Liver (tissue), 3 donors: Measurements from ENCODE around the gene TMEM135.

Experiments
- CTCF ChIP-seq: fragments of 150-350 bp; IDR thresholded peaks from 2 replicates; pipeline ENCODE4 v1.5.1; 2017; ENCODE audit warnings: improper control_type of control experiment, low read depth, low read length; ENCODE audit not compliant: missing input control
- EGR1 ChIP-seq, 2 donors: IDR thresholded peaks; 2 replicates each; pipeline ENCODE4 v1.6.1; 2016 to 2018; ENCODE audit warnings: antibody characterized with exemption in 2 of 2, low read depth in 2 of 2
- FOXA1 ChIP-seq: IDR thresholded peaks from 2 replicates; pipeline ENCODE4 v1.6.1; 2016; ENCODE audit warnings: antibody characterized with exemption
- GABPA ChIP-seq, 2 donors: IDR thresholded peaks in 1 of 2; conservative IDR thresholded peaks in 1 of 2; 2 replicates each; pipeline ENCODE4 v1.6.1; 2016; ENCODE audit warnings: antibody characterized with exemption in 2 of 2, mild to moderate bottlenecking in 1 of 2, moderate library complexity in 1 of 2
- HNF4G ChIP-seq: IDR thresholded peaks from 2 replicates; pipeline ENCODE4 v1.6.1; 2016; ENCODE audit warnings: antibody characterized with exemption
- JUND ChIP-seq, 2 donors: IDR thresholded peaks; 2 replicates each; pipeline ENCODE4 v1.6.1; 2016; ENCODE audit warnings: antibody characterized with exemption in 2 of 2
- MAX ChIP-seq: IDR thresholded peaks from 2 replicates; pipeline ENCODE4 v1.6.1; 2016; ENCODE audit warnings: antibody characterized with exemption
- RAD21 ChIP-seq, 2 donors: IDR thresholded peaks; 2 replicates each; pipeline ENCODE4 v1.6.1; 2016; ENCODE audit warnings: antibody characterized with exemption in 2 of 2, mild to moderate bottlenecking in 2 of 2
- REST ChIP-seq: IDR thresholded peaks from 2 replicates; pipeline ENCODE4 v1.6.1; 2016; ENCODE audit warnings: antibody characterized with exemption, mild to moderate bottlenecking
- RXRA ChIP-seq, 2 donors: IDR thresholded peaks; 2 replicates each; pipeline ENCODE4 v1.6.1; 2017 to 2018; ENCODE audit warnings: antibody characterized with exemption in 2 of 2, mild to moderate bottlenecking in 1 of 2
- SP1 ChIP-seq: IDR thresholded peaks from 2 replicates; pipeline ENCODE4 v1.6.1; 2018; ENCODE audit warnings: antibody characterized with exemption, mild to moderate bottlenecking
- TAF1 ChIP-seq: conservative IDR thresholded peaks from 2 replicates; pipeline ENCODE4 v1.6.1; 2016; ENCODE audit warnings: antibody characterized with exemption, mild to moderate bottlenecking
- YY1 ChIP-seq: IDR thresholded peaks from 2 replicates; pipeline ENCODE4 v1.6.1; 2016; ENCODE audit warnings: antibody characterized with exemption, mild to moderate bottlenecking
- ZBTB33 ChIP-seq: IDR thresholded peaks from 2 replicates; pipeline ENCODE4 v1.6.1; 2016; ENCODE audit warnings: antibody characterized with exemption
- donor health status: healthy.
- donor health status: healthy.

GRCh38 chr11:87361891-87362290, 324.2 kb downstream of the TMEM135 start:
- TF ChIP-seq TAF1: no peak
- TF ChIP-seq GABPA (IDR thresholded peaks at IDR 0.05 in 1 of 2, conservative IDR thresholded peaks at IDR 0.05 in 1 of 2): no peak
- TF ChIP-seq FOXA1: no peak
- TF ChIP-seq REST: no peak
- TF ChIP-seq JUND (IDR thresholded peaks at IDR 0.05): no peak
- no peak for TF ChIP-seq CTCF
- TF ChIP-seq ZBTB33: no peak
- TF ChIP-seq SP1: no peak
- no peak for TF ChIP-seq RAD21 (IDR thresholded peaks at IDR 0.05)
- no peak for TF ChIP-seq YY1
- no peak for TF ChIP-seq HNF4G
- no peak for TF ChIP-seq MAX
- no peak for TF ChIP-seq EGR1 (IDR thresholded peaks at IDR 0.05; ENCODE audit: low read depth in 2 of 2)
- TF ChIP-seq RXRA (IDR thresholded peaks at IDR 0.05): no peak
